ENCODE results near the gene RTEL1. TPM values are rescaled to one million over a fixed set of nuclear protein-coding genes. Genes with fewer than 3 reads are reported as not detected.
A peak's percentile ranks its signal among the peaks of the same experiment; 100 is the strongest.

RTEL1 gene
- total and polyA plus RNA-seq, 7 donors = 3.6 to 44.3 (median 22.4) TPM

DNA sequence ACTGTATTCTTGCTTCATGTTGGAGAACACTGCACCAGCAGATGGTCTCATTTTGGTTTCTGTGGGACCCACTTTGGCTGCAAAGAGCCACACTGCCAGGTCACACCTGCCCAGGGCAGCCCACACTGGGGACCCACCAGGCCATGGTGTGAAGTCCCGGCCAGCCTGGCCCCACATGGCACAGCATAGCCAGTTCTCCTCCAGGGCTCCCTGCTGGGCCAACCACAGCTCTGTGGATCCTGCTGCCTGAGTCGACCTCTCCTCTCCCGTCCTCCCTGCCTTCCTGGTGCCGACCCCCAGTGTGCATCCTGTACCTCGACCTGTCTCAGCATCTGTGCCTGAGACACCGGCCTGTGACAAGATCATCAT lies 46.6 kb downstream of the RTEL1 start:
- no peak for TF ChIP-seq POLR2AphosphoS5 (IDR thresholded peaks at IDR 0.05)
- TF ChIP-seq POLR2A (IDR thresholded peaks at IDR 0.05) = no peak
- TF ChIP-seq EP300 (IDR thresholded peaks at IDR 0.05) = no peak
- TF ChIP-seq, protein P1, sequence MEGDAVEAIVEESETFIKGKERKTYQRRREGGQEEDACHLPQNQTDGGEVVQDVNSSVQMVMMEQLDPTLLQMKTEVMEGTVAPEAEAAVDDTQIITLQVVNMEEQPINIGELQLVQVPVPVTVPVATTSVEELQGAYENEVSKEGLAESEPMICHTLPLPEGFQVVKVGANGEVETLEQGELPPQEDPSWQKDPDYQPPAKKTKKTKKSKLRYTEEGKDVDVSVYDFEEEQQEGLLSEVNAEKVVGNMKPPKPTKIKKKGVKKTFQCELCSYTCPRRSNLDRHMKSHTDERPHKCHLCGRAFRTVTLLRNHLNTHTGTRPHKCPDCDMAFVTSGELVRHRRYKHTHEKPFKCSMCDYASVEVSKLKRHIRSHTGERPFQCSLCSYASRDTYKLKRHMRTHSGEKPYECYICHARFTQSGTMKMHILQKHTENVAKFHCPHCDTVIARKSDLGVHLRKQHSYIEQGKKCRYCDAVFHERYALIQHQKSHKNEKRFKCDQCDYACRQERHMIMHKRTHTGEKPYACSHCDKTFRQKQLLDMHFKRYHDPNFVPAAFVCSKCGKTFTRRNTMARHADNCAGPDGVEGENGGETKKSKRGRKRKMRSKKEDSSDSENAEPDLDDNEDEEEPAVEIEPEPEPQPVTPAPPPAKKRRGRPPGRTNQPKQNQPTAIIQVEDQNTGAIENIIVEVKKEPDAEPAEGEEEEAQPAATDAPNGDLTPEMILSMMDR (IDR thresholded peaks at IDR 0.05) = no peak
- H3K4me3 ChIP-seq = no peak overlapping the region
- peaks cover 0 to 33% (median 27%) of the 10 kb centered on the region in 4 donors for H3K4me1 ChIP-seq
- intact Hi-C loops (cut with DNase I) = loop anchor here (5.0 kb wide), 1 partner anchor 47 kb away; the partner anchor contains the start of gene RTEL1
- H3K36me3 ChIP-seq = peaks cover 0 to 51% (median 14%) of the 10 kb centered on the region in 4 donors
- no peak overlapping the region for H3K27ac ChIP-seq
- 85 to 86% methylated on average over 6 of the region's 6 CpGs for WGBS, 2 donors
- H3K27me3 ChIP-seq = no peaks in the 10 kb centered on the region
- no peaks in the 10 kb centered on the region for H3K9me3 ChIP-seq
- DNase-seq = peak; percentile 50

GRCh38 chr20:63705232-63706026 lies 47.3 kb downstream of the RTEL1 start:
- H3K9me3 ChIP-seq = no peaks in the 10 kb centered on the region
- H3K4me1 ChIP-seq = peaks cover 0 to 29% (median 25%) of the 10 kb centered on the region in 4 donors
- no peaks in the 10 kb centered on the region for H3K27me3 ChIP-seq
- TF ChIP-seq POLR2A (IDR thresholded peaks at IDR 0.05) = no peak
- no peak for TF ChIP-seq EP300 (IDR thresholded peaks at IDR 0.05)
- no peak overlapping the region for H3K4me3 ChIP-seq
- WGBS, 2 donors = 91 to 95% methylated on average over 8 of the region's 8 CpGs
- H3K27ac ChIP-seq = no peak overlapping the region
- intact Hi-C loops (cut with DNase I) = loop anchor here (2.0 to 5.0 kb wide), 2 partner anchors 33 to 48 kb away; partner anchors contain the start of genes RTEL1 and SLC2A4RG
- peaks cover 0 to 54% (median 14%) of the 10 kb centered on the region in 4 donors for H3K36me3 ChIP-seq
- peak; percentile 43 for DNase-seq

GRCh38 chr20:63706027-63706695 lies 48.0 kb downstream of the RTEL1 start:
- Histone ChIP-seq H3K27me3 (no peaks in the 10 kb centered on the region), H3K27ac (peak overlapping the region; percentile 87 to 93 (median 91)), H3K4me3 (peak overlapping the region in 2 of 4 donors; percentile 60 to 92), H3K36me3 (peaks cover 0 to 61% (median 14%) of the 10 kb centered on the region in 4 donors), H3K9me3 (no peaks in the 10 kb centered on the region), H3K4me1 (peaks cover 0 to 29% (median 25%) of the 10 kb centered on the region in 4 donors)
- intact Hi-C loops (cut with DNase I) = loop anchor here (2.0 to 5.0 kb wide), 2 partner anchors 33 to 49 kb away; partner anchors contain the start of genes RTEL1 and SLC2A4RG
- no peak for TF ChIP-seq POLR2AphosphoS5 (IDR thresholded peaks at IDR 0.05)
- no peak for TF ChIP-seq POLR2A (IDR thresholded peaks at IDR 0.05)
- TF ChIP-seq, protein P1 (IDR thresholded peaks at IDR 0.05) = no peak
- DNase-seq = peak; percentile 61
- 48 to 74% methylated on average over 12 of the region's 12 CpGs for WGBS, 2 donors

DNA sequence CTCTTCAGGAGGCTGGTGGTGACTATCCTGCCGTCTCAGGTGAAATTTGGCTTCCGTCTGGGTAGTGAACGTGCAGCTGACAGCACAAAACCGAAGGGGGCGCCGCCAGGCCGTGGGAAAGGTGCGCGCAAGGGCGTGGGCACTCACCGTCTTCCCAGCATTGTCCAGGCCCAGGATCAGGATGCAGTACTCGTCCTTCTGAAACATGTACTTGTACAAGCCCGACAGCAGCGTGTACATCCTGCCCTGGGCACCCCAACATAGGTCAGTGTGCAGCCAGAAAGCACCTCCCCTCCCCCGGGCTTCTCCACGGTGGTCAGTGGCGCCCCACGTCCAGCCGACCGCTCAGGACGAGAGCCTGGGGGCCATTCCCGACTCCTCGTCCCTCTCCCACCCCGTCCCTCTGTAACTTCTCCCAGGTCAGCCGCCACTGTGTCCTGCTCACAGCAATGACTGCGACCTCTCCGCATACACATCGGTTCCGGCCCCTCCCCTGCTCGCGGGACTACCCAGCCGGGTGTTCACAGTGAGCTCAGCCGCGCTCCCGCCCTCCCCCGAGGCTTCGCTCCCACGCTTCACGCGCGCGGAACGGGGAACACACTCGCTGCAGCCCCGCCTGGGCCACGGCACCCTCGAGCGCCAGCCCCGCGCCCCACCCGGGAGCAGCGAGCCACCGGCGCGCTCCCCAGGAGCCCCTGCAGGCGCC lies 48.9 kb downstream of the RTEL1 start:
- Histone ChIP-seq H3K4me1 (peaks cover 0 to 29% (median 25%) of the 10 kb centered on the region in 4 donors), H3K9me3 (no peaks in the 10 kb centered on the region), H3K36me3 (peaks cover 0 to 70% (median 14%) of the 10 kb centered on the region in 4 donors), H3K27ac (peak overlapping the region; percentile 87 to 93 (median 91)), H3K27me3 (no peaks in the 10 kb centered on the region), H3K4me3 (peak overlapping the region; percentile 60 to 92 (median 78))
- DNase-seq = peak; percentile 73
- WGBS, 2 donors = 2 to 3% methylated on average over 56 of the region's 56 CpGs
- intact Hi-C loops (cut with DNase I) = loop anchor here (2.0 to 5.0 kb wide), 2 partner anchors 32 to 50 kb away; partner anchors contain the start of genes RTEL1 and SLC2A4RG
- TF ChIP-seq POLR2AphosphoS5 (IDR thresholded peaks at IDR 0.05) = no peak
- TF ChIP-seq, protein P1 (IDR thresholded peaks at IDR 0.05) = no peak
- TF ChIP-seq POLR2A (IDR thresholded peaks at IDR 0.05) = no peak
- no peak for TF ChIP-seq EP300 (IDR thresholded peaks at IDR 0.05)
